ENCODE results near the gene BEND3.
"Not testable (repeated sequence)": the region's sequence is repeated elsewhere in the genome, so short reads cannot be mapped to it uniquely, and the experiment has no call there.

The BEND3 gene

GRCh38 chr6:107144666-107145065 lies 29.4 kb upstream of the BEND3 start:
- TF ChIP-seq CTCF (IDR thresholded peaks at IDR 0.05; ENCODE audit: extremely low read depth, missing control alignments), result no peak
- no peak for DNase-seq (ENCODE audit: low spot score)

- DNase-seq (ENCODE audit: low spot score), result no peak
- TF ChIP-seq CTCF (IDR thresholded peaks at IDR 0.05; ENCODE audit: extremely low read depth, missing control alignments), result no peak
Observed at GRCh38 chr6:107144014-107144413, 28.7 kb upstream of the BEND3 start.

- TF ChIP-seq CTCF (IDR thresholded peaks at IDR 0.05; ENCODE audit: extremely low read depth, missing control alignments), result no peak
- no peak for DNase-seq (ENCODE audit: low spot score)
Observed at GRCh38 chr6:107140581-107140980, 25.3 kb upstream of the BEND3 start.

GRCh38 chr6:107136324-107136723 lies 21.0 kb upstream of the BEND3 start:
- not testable (repeated sequence) for DNase-seq (ENCODE audit: low spot score)

- DNase-seq (ENCODE audit: low spot score), result not testable (repeated sequence)
Observed at GRCh38 chr6:107135048-107135680, 19.8 kb upstream of the BEND3 start.

GRCh38 chr6:107132330-107132954 lies 17.1 kb upstream of the BEND3 start:
- TF ChIP-seq CTCF (IDR thresholded peaks at IDR 0.05; ENCODE audit: extremely low read depth, missing control alignments), result no peak
- DNase-seq (ENCODE audit: low spot score), result no peak

GRCh38 chr6:107129370-107129925 lies 14.1 kb upstream of the BEND3 start:
- TF ChIP-seq CTCF (IDR thresholded peaks at IDR 0.05; ENCODE audit: extremely low read depth, missing control alignments), result no peak
- DNase-seq (ENCODE audit: low spot score), result no peak

GRCh38 chr6:107128577-107128976 lies 13.3 kb upstream of the BEND3 start:
- TF ChIP-seq CTCF (IDR thresholded peaks at IDR 0.05; ENCODE audit: extremely low read depth, missing control alignments), result no peak

More at GRCh38 chr6:107128577-107128976, 13.3 kb upstream of the BEND3 start:
- no peak for DNase-seq (ENCODE audit: low spot score)

All from GM20000 (cell line).